Trophoblast cell (in vitro differentiated cells and primary cell): Measurements from ENCODE around the gene LIPM.
A peak's percentile ranks its signal among the peaks of the same experiment; 100 is the strongest.

Experiments
- DNase-seq, 2 donors: peaks; one replicate each; pipeline ENCODE4 v3.0.0-alpha.2; 2016
- H2AFZ ChIP-seq: 2 replicates; pipeline ENCODE4 v1.6.1; 2013; ENCODE audit warnings: low read length, moderate library complexity, mild to moderate bottlenecking; ENCODE audit not compliant: insufficient read depth, poor library complexity
- H2AK5ac ChIP-seq: 2 replicates; pipeline ENCODE4 v1.6.1; 2013; ENCODE audit warnings: mild to moderate bottlenecking, low read length
- H2BK120ac ChIP-seq: 2 replicates; pipeline ENCODE4 v1.6.1; 2013; ENCODE audit warnings: low read length, mild to moderate bottlenecking, moderate library complexity; ENCODE audit not compliant: insufficient read depth, poor library complexity
- H2BK12ac ChIP-seq: 2 replicates; pipeline ENCODE4 v1.6.1; 2013; ENCODE audit warnings: mild to moderate bottlenecking, low read length, moderate library complexity
- H2BK5ac ChIP-seq: 2 replicates; pipeline ENCODE4 v1.6.1; 2013; ENCODE audit warnings: low read length, low read depth, moderate library complexity, mild to moderate bottlenecking; ENCODE audit not compliant: poor library complexity
- H3K14ac ChIP-seq: 2 replicates; pipeline ENCODE4 v1.6.1; 2013; ENCODE audit warnings: mild to moderate bottlenecking, low read length
- H3K18ac ChIP-seq: 2 replicates; pipeline ENCODE4 v1.6.1; 2013; ENCODE audit warnings: mild to moderate bottlenecking, low read length
- H3K23ac ChIP-seq: 2 replicates; pipeline ENCODE4 v1.6.1; 2013; ENCODE audit warnings: low read length
- H3K27ac ChIP-seq: 2 replicates; pipeline ENCODE4 v1.5.1; 2013; ENCODE audit warnings: low read depth, mild to moderate bottlenecking, inconsistent platforms, low read length, moderate library complexity
- H3K27me3 ChIP-seq: 2 replicates; pipeline ENCODE4 v1.6.1; 2013; ENCODE audit warnings: inconsistent platforms, mild to moderate bottlenecking, low read length, moderate library complexity; ENCODE audit not compliant: insufficient read depth
- H3K36me3 ChIP-seq, 2 experiments: 1 replicate in 1 of 2; 2 replicates in 1 of 2; pipeline ENCODE4 v1.6.1; 2013; ENCODE audit warnings: low read length in 2 of 2, mild to moderate bottlenecking in 2 of 2, moderate library complexity in 1 of 2; ENCODE audit not compliant: insufficient read depth in 2 of 2, control insufficient read depth in 1 of 2
- H3K4ac ChIP-seq: 2 replicates; pipeline ENCODE4 v1.6.1; 2013; ENCODE audit warnings: low read depth, mild to moderate bottlenecking, low read length, moderate library complexity
- H3K4me1 ChIP-seq, 2 experiments: 1 replicate in 1 of 2; 2 replicates in 1 of 2; pipeline ENCODE4 v1.6.1; 2013; ENCODE audit warnings: low read length in 2 of 2, mild to moderate bottlenecking in 2 of 2, moderate library complexity in 1 of 2; ENCODE audit not compliant: insufficient read depth in 2 of 2, control insufficient read depth in 1 of 2
- H3K4me2 ChIP-seq: 2 replicates; pipeline ENCODE4 v1.6.1; 2013; ENCODE audit warnings: inconsistent platforms, mild to moderate bottlenecking, low read length, moderate library complexity
- H3K4me3 ChIP-seq: 2 replicates; pipeline ENCODE4 v1.5.1; 2013; ENCODE audit warnings: mild to moderate bottlenecking, low read depth, low read length, inconsistent platforms
- H3K79me1 ChIP-seq: one replicate; pipeline ENCODE4 v1.6.1; 2013; ENCODE audit warnings: low read length
- H3K79me2 ChIP-seq: 2 replicates; pipeline ENCODE4 v1.6.1; 2013; ENCODE audit warnings: low read length, mild to moderate bottlenecking; ENCODE audit not compliant: control insufficient read depth, insufficient read depth, poor library complexity
- H3K9ac ChIP-seq: 2 replicates; pipeline ENCODE4 v1.6.1; 2013; ENCODE audit warnings: mild to moderate bottlenecking, low read length
- H3K9me3 ChIP-seq: 2 replicates; pipeline ENCODE4 v1.6.1; 2013; ENCODE audit warnings: low read depth, mild to moderate bottlenecking, control low read depth, inconsistent platforms, low read length; ENCODE audit not compliant: insufficient read depth
- H4K12ac ChIP-seq: 2 replicates; pipeline ENCODE4 v1.6.1; 2013; ENCODE audit warnings: low read depth, mild to moderate bottlenecking, low read length, moderate library complexity
- H4K8ac ChIP-seq: 2 replicates; pipeline ENCODE4 v1.6.1; 2013; ENCODE audit warnings: low read depth, mild to moderate bottlenecking, low read length, moderate library complexity
- H4K91ac ChIP-seq: one replicate; pipeline ENCODE4 v1.6.1; 2013; ENCODE audit warnings: low read depth, mild to moderate bottlenecking, low read length, moderate library complexity
- WGBS: extraction: QIAGEN DNeasy Blood & Tissue Kit; methylation state at CpG from one replicate; pipeline ENCODE4 v1.1.7; 2013; ENCODE audit warnings: missing lambda C conversion rate; ENCODE audit not compliant: insufficient read length, insufficient coverage; ENCODE audit errors: extremely low coverage; 5-methylcytosine and 5-hydroxymethylcytosine counted together

Gene LIPM

DNA sequence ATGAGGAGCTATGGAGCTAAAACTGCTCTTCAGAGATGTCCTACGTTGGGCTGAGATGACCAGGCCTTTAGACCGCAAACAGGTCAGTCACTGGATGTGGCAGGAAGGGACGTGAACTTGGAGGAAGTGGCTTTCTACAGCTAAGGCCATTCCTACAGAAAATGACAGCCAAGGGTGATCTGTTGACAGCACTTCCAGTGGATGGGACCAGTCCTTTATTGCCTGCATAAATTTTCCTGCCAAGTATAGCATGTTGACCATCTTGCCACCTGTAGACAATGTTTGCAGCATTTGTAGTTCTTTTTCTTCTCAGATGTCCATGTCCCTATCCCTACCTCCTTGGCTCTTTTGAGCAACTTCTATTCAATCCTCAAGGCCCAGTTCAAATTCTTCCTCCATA lies 3.4 kb downstream of the LIPM start:
- WGBS: no CpG with 5 or more reads among the region's 3 CpGs
- no peaks in the 10 kb centered on the region for H3K4me1 ChIP-seq
- H4K91ac ChIP-seq: no peak overlapping the region

DNA sequence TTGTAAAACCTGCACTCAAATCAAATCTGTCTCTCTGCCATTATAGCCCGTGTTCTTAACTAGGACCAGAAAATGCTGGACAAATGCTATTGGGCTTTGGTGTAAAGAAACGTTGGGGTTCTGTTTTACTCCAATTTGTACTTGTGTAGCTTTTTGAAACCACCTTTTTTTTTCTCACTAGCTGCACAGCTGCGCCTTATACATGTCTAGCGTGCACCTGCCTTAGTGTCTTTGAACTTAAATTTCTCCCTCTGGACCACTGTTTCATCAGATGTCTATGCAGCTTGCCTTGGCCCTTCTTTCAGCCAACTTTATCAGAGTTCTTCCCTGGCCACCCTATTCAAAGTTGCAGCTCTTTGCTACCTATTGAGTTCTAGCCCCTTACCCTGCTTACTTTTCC lies 7.1 kb downstream of the LIPM start:
- DNase-seq: no peak
- H2BK120ac ChIP-seq: no peak overlapping the region
- H3K79me2 ChIP-seq: no peaks in the 10 kb centered on the region
- no peak overlapping the region for H3K4me3 ChIP-seq
- WGBS: no CpG with 5 or more reads among the region's 4 CpGs
- no peak overlapping the region for H3K4ac ChIP-seq
- peaks cover 3% of the 10 kb centered on the region for H3K27me3 ChIP-seq
- H2BK12ac ChIP-seq: no peak overlapping the region
- H3K9ac ChIP-seq: no peak overlapping the region
- H3K79me1 ChIP-seq: no peaks in the 10 kb centered on the region
- no peaks in the 10 kb centered on the region for H3K9me3 ChIP-seq
- no peak overlapping the region for H3K23ac ChIP-seq
- H3K18ac ChIP-seq: no peak overlapping the region
- H2AK5ac ChIP-seq: no peak overlapping the region
- no peak overlapping the region for H4K91ac ChIP-seq
- no peak overlapping the region for H3K27ac ChIP-seq
- H3K14ac ChIP-seq: no peak overlapping the region
- no peaks in the 10 kb centered on the region for H3K36me3 ChIP-seq
- no peak overlapping the region for H2BK5ac ChIP-seq
- H2AFZ ChIP-seq: no peak overlapping the region
- no peaks in the 10 kb centered on the region for H3K4me1 ChIP-seq
- no peak overlapping the region for H4K8ac ChIP-seq
- no peak overlapping the region for H4K12ac ChIP-seq
- H3K4me2 ChIP-seq: no peak overlapping the region

More for the DNA sequence above, 3.4 kb downstream of the LIPM start:
- H3K9ac ChIP-seq: no peak overlapping the region
- no peak overlapping the region for H3K27ac ChIP-seq
- peaks cover 3% of the 10 kb centered on the region for H3K27me3 ChIP-seq
- H3K4me3 ChIP-seq: no peak overlapping the region
- no peak overlapping the region for H2BK12ac ChIP-seq
- no peak overlapping the region for H3K14ac ChIP-seq
- no peaks in the 10 kb centered on the region for H3K79me2 ChIP-seq
- no peak overlapping the region for H3K4me2 ChIP-seq
- no peak overlapping the region for H2AFZ ChIP-seq
- no peak overlapping the region for H2BK120ac ChIP-seq
- no peak overlapping the region for H2AK5ac ChIP-seq
- no peaks in the 10 kb centered on the region for H3K79me1 ChIP-seq
- no peak overlapping the region for H4K8ac ChIP-seq
- no peaks in the 10 kb centered on the region for H3K9me3 ChIP-seq
- DNase-seq: no peak
- no peak overlapping the region for H4K12ac ChIP-seq
- no peak overlapping the region for H3K4ac ChIP-seq
- no peak overlapping the region for H3K18ac ChIP-seq
- H3K36me3 ChIP-seq: no peaks in the 10 kb centered on the region
- no peak overlapping the region for H2BK5ac ChIP-seq
- no peak overlapping the region for H3K23ac ChIP-seq

GRCh38 chr10:88810196-88810961 lies 7.8 kb downstream of the LIPM start:
- no peaks in the 10 kb centered on the region for H3K4me1 ChIP-seq
- H3K79me2 ChIP-seq: no peaks in the 10 kb centered on the region
- no peak overlapping the region for H4K12ac ChIP-seq
- H3K18ac ChIP-seq: no peak overlapping the region
- no peak overlapping the region for H3K4ac ChIP-seq
- no peaks in the 10 kb centered on the region for H3K9me3 ChIP-seq
- H3K36me3 ChIP-seq: no peaks in the 10 kb centered on the region
- peaks cover 3% of the 10 kb centered on the region for H3K27me3 ChIP-seq
- H3K4me2 ChIP-seq: no peak overlapping the region
- DNase-seq: peak; percentile 47 to 80
- no peak overlapping the region for H4K8ac ChIP-seq
- no peak overlapping the region for H2BK12ac ChIP-seq
- no peak overlapping the region for H2AFZ ChIP-seq
- H3K14ac ChIP-seq: no peak overlapping the region
- H3K23ac ChIP-seq: no peak overlapping the region
- no peak overlapping the region for H3K27ac ChIP-seq
- H3K79me1 ChIP-seq: no peaks in the 10 kb centered on the region
- H4K91ac ChIP-seq: no peak overlapping the region
- H2AK5ac ChIP-seq: no peak overlapping the region
- no CpG with 5 or more reads among the region's 5 CpGs for WGBS
- no peak overlapping the region for H2BK120ac ChIP-seq
- no peak overlapping the region for H3K4me3 ChIP-seq
- H3K9ac ChIP-seq: no peak overlapping the region
- no peak overlapping the region for H2BK5ac ChIP-seq

- no peak overlapping the region for H2BK5ac ChIP-seq
- H2BK120ac ChIP-seq: no peak overlapping the region
- H3K18ac ChIP-seq: no peak overlapping the region
- no peak overlapping the region for H3K9ac ChIP-seq
- DNase-seq: no peak
- H2BK12ac ChIP-seq: no peak overlapping the region
- no peak overlapping the region for H3K27ac ChIP-seq
- H3K4me2 ChIP-seq: no peak overlapping the region
- no peaks in the 10 kb centered on the region for H3K27me3 ChIP-seq
- no peak overlapping the region for H4K8ac ChIP-seq
- H3K36me3 ChIP-seq: no peaks in the 10 kb centered on the region
- whole genome bisulfite sequencing: no CpG with 5 or more reads among the region's 6 CpGs
- no peaks in the 10 kb centered on the region for H3K79me2 ChIP-seq
- no peak overlapping the region for H2AK5ac ChIP-seq
- no peak overlapping the region for H4K12ac ChIP-seq
- no peak overlapping the region for H4K91ac ChIP-seq
- no peaks in the 10 kb centered on the region for H3K79me1 ChIP-seq
- H3K4ac ChIP-seq: no peak overlapping the region
- H2AFZ ChIP-seq: no peak overlapping the region
- no peak overlapping the region for H3K4me3 ChIP-seq
- H3K9me3 ChIP-seq: no peaks in the 10 kb centered on the region
- H3K14ac ChIP-seq: no peak overlapping the region
- no peak overlapping the region for H3K23ac ChIP-seq
- H3K4me1 ChIP-seq: no peaks in the 10 kb centered on the region
Observed at GRCh38 chr10:88813200-88813599, 10.7 kb downstream of the LIPM start.
